CD14-positive monocyte (primary cell): ENCODE measurements around the gene NLRP2B. TPM values are rescaled to one million over a fixed set of nuclear protein-coding genes. Genes with fewer than 3 reads are reported as not detected.

Experiments
- polyA plus RNA-seq, 3 donors: library from polyadenylated mRNA; depleted of rRNA in 1 of 3; unstranded in 2 of 3; stranded (reverse) in 1 of 3; fragments of 300-500 nt in 2 of 3; fragments of >200 nt in 1 of 3; fragmentation: Illumina TruSeq in 2 of 3; gene quantifications; 1 replicate in 2 of 3; 2 replicates in 1 of 3; pipeline ENCODE4 v1.2.3, GENCODE V29; 2012 to 2021

Gene NLRP2B
- polyA plus RNA-seq, 3 donors = not detected

Other genes starting within 250 kb of the NLRP2B start
- 1 to 10 TPM in 2 of 3 donors, under 1 TPM in 1; 0.96 to 3.2 (median 1.4) TPM for gene ZXDB, start 88.2 kb downstream of the NLRP2B start, polyA plus RNA-seq
- gene ZXDA, start 230.2 kb upstream of the NLRP2B start, polyA plus RNA-seq = 1 to 10 TPM in 2 of 3 donors, under 1 TPM in 1; 0.89 to 1.3 (median 1.0) TPM